Spleen (tissue), 7 donors: ENCODE measurements around the gene CDK7.

ENCODE experiments used
- CTCF ChIP-seq, 11 experiments: fragments of 200-600 bp in 7 of 11; fragments of 450-650 bp in 4 of 11; sonication (generic) in 4 of 11; IDR thresholded peaks in 8 of 11; conservative IDR thresholded peaks in 3 of 11; 1 replicate in 7 of 11; 2 replicates in 4 of 11; pipeline versions ENCODE4 v1.4.0 to v1.8.0; 2016 to 2021; ENCODE audit warnings: antibody characterized with exemption in 11 of 11, inconsistent platforms in 4 of 11, mild to moderate bottlenecking in 1 of 11
- POLR2A ChIP-seq, 3 donors: fragments of 450-650 bp; IDR thresholded peaks; one replicate each; pipeline ENCODE4 v1.5.1; 2017; ENCODE audit warnings: antibody characterized with exemption in 3 of 3, mild to moderate bottlenecking in 1 of 3
- POLR2AphosphoS5 ChIP-seq, 3 donors: sonication (generic); formaldehyde crosslinking; IDR thresholded peaks; one replicate each; pipeline ENCODE4 v1.5.1; 2017; ENCODE audit warnings: antibody characterized with exemption in 3 of 3
- donor health status: DM: no; HTN: no; CAD: no; lungs with moderate emphysema.
- donor health status: DM: no; HTN: no; CAD: no.
- donor health status: DM: no; HTN: no; CAD: no.

GRCh38 chr5:69189162-69190086 lies 45.3 kb upstream of the CDK7 start, which contains the start of gene CENPH:
- TF ChIP-seq CTCF (IDR thresholded peaks at IDR 0.05 in 8 of 11, conservative IDR thresholded peaks at IDR 0.05 in 3 of 11) (no peak), POLR2AphosphoS5 (IDR thresholded peaks at IDR 0.05) (peak; percentile 64 to 76 (median 74)), POLR2A (IDR thresholded peaks at IDR 0.05) (no peak)
